SU-DHL-6 (cell line): ENCODE measurements around the gene MRPL33.

Source experiments
- CTCF ChIP-seq: fragments of 200-600 bp; sonication (generic); IDR thresholded peaks from one replicate; pipeline ENCODE4 v1.5.1; 2017; ENCODE audit warnings: antibody characterized with exemption, mild to moderate bottlenecking, low read length, moderate library complexity; ENCODE audit not compliant: insufficient read depth, poor library complexity, severe bottlenecking
- EZH2phosphoT487 ChIP-seq: fragments of 200-600 bp; sonication (generic), shearing (Covaris generic); conservative IDR thresholded peaks from 2 replicates; pipeline ENCODE4 v1.6.1; 2018; ENCODE audit warnings: mild to moderate bottlenecking, antibody characterized with exemption, low read length, moderate library complexity, mixed read lengths

- TF ChIP-seq CTCF (no peak), EZH2phosphoT487 (no peak)
These were observed 25.2 kb upstream of the MRPL33 start for GRCh38 chr2:27746325-27746724.
